ENCODE results near the gene RIC8B. TPM values are rescaled to one million over a fixed set of nuclear protein-coding genes. Genes with fewer than 3 reads are reported as not detected.

The RIC8B gene
- total and polyA plus RNA-seq, 2 of the 8 experiments (the other 6 are each of a cell fraction or from before 2014, with no cell fraction given) = 8.2 to 25.3 TPM

DNA sequence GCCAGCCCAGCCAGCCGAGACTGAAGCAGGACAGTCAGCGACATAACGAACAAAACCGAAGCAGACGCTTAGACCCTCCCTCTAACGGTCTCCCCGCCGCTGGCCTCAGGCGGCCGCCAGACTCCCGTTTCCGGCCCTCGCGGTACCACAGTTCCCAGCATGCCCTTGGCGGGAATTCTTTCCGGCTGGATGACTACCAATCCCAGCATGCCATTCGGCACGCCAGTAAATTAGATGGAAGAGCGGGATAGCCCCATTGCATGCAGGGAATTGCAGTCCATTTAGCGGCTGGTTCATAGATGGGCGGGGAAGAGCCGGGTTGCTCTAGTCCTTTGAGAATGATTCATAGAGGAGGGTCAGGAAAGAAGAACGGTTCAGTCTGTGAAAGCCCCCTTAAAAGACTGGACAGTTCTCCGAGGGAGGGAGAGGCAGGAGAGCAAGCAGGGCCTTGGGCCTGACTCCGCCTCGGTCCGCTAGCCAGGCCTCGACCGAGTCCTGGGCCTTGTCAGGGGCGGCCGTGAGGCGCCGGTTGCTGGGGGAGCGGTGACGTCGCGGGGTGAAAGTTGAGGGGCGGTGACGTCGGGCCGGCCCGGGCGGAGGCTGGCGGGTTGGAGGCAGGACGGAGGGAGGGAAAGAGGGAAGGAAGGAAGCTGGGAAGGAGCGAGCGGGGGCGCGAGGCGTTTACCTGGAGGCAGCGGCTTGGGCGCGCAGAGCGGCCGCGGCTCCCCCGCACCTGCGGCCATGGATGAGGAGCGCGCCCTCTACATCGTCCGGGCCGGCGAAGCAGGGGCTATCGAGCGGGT, at the start of gene RIC8B (continued):
- TF ChIP-seq, protein P1, sequence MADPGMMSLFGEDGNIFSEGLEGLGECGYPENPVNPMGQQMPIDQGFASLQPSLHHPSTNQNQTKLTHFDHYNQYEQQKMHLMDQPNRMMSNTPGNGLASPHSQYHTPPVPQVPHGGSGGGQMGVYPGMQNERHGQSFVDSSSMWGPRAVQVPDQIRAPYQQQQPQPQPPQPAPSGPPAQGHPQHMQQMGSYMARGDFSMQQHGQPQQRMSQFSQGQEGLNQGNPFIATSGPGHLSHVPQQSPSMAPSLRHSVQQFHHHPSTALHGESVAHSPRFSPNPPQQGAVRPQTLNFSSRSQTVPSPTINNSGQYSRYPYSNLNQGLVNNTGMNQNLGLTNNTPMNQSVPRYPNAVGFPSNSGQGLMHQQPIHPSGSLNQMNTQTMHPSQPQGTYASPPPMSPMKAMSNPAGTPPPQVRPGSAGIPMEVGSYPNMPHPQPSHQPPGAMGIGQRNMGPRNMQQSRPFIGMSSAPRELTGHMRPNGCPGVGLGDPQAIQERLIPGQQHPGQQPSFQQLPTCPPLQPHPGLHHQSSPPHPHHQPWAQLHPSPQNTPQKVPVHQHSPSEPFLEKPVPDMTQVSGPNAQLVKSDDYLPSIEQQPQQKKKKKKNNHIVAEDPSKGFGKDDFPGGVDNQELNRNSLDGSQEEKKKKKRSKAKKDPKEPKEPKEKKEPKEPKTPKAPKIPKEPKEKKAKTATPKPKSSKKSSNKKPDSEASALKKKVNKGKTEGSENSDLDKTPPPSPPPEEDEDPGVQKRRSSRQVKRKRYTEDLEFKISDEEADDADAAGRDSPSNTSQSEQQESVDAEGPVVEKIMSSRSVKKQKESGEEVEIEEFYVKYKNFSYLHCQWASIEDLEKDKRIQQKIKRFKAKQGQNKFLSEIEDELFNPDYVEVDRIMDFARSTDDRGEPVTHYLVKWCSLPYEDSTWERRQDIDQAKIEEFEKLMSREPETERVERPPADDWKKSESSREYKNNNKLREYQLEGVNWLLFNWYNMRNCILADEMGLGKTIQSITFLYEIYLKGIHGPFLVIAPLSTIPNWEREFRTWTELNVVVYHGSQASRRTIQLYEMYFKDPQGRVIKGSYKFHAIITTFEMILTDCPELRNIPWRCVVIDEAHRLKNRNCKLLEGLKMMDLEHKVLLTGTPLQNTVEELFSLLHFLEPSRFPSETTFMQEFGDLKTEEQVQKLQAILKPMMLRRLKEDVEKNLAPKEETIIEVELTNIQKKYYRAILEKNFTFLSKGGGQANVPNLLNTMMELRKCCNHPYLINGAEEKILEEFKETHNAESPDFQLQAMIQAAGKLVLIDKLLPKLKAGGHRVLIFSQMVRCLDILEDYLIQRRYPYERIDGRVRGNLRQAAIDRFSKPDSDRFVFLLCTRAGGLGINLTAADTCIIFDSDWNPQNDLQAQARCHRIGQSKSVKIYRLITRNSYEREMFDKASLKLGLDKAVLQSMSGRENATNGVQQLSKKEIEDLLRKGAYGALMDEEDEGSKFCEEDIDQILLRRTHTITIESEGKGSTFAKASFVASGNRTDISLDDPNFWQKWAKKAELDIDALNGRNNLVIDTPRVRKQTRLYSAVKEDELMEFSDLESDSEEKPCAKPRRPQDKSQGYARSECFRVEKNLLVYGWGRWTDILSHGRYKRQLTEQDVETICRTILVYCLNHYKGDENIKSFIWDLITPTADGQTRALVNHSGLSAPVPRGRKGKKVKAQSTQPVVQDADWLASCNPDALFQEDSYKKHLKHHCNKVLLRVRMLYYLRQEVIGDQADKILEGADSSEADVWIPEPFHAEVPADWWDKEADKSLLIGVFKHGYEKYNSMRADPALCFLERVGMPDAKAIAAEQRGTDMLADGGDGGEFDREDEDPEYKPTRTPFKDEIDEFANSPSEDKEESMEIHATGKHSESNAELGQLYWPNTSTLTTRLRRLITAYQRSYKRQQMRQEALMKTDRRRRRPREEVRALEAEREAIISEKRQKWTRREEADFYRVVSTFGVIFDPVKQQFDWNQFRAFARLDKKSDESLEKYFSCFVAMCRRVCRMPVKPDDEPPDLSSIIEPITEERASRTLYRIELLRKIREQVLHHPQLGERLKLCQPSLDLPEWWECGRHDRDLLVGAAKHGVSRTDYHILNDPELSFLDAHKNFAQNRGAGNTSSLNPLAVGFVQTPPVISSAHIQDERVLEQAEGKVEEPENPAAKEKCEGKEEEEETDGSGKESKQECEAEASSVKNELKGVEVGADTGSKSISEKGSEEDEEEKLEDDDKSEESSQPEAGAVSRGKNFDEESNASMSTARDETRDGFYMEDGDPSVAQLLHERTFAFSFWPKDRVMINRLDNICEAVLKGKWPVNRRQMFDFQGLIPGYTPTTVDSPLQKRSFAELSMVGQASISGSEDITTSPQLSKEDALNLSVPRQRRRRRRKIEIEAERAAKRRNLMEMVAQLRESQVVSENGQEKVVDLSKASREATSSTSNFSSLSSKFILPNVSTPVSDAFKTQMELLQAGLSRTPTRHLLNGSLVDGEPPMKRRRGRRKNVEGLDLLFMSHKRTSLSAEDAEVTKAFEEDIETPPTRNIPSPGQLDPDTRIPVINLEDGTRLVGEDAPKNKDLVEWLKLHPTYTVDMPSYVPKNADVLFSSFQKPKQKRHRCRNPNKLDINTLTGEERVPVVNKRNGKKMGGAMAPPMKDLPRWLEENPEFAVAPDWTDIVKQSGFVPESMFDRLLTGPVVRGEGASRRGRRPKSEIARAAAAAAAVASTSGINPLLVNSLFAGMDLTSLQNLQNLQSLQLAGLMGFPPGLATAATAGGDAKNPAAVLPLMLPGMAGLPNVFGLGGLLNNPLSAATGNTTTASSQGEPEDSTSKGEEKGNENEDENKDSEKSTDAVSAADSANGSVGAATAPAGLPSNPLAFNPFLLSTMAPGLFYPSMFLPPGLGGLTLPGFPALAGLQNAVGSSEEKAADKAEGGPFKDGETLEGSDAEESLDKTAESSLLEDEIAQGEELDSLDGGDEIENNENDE (IDR thresholded peaks at IDR 0.05; ENCODE audit: insufficient replicate concordance, low read length) = no peak
- TF ChIP-seq KDM4A (IDR thresholded peaks at IDR 0.05; ENCODE audit: low read depth, low read length, severe bottlenecking) (peak; percentile 59), EP300 (IDR thresholded peaks at IDR 0.05; ENCODE audit: borderline replicate concordance in 1 of 2, low read depth in 2 of 2, low read length in 2 of 2) (peak in 1 of 2 experiments; percentile 29; a peak in 1 of 3 replicates), RBBP5 (IDR thresholded peaks at IDR 0.05; ENCODE audit: borderline replicate concordance, low read depth, low read length) (peak; percentile 76; the same call in 1 of the 2 replicates), SIN3A (conservative IDR thresholded peaks at IDR 0.05 in 1 of 2, IDR thresholded peaks at IDR 0.05 in 1 of 2; ENCODE audit: low read depth in 1 of 2, low read length in 2 of 2) (peak; percentile 54 to 56; a peak in 2 of 4 replicates), KDM5A (IDR thresholded peaks at IDR 0.05; ENCODE audit: low read length) (no peak), RFX5 (IDR thresholded peaks at IDR 0.05; ENCODE audit: borderline replicate concordance, low read depth, low read length) (no peak), KDM1A (IDR thresholded peaks at IDR 0.05; ENCODE audit: borderline replicate concordance, low read length) (peak; percentile 81; the same call in 1 of the 2 replicates), BACH1 (IDR thresholded peaks at IDR 0.05; ENCODE audit: low read length) (no peak)
